ENCODE data around the gene JAKMIP2.
A peak's percentile ranks its signal among the peaks of the same experiment; 100 is the strongest.

Gene JAKMIP2

GRCh38 chr5:147788023-147788422, 5.5 kb upstream of the JAKMIP2 start:
- no peak for DNase-seq (ENCODE audit: low spot score)

GRCh38 chr5:147786142-147786541, 3.6 kb upstream of the JAKMIP2 start:
- no peak for DNase-seq (ENCODE audit: low spot score)

DNA sequence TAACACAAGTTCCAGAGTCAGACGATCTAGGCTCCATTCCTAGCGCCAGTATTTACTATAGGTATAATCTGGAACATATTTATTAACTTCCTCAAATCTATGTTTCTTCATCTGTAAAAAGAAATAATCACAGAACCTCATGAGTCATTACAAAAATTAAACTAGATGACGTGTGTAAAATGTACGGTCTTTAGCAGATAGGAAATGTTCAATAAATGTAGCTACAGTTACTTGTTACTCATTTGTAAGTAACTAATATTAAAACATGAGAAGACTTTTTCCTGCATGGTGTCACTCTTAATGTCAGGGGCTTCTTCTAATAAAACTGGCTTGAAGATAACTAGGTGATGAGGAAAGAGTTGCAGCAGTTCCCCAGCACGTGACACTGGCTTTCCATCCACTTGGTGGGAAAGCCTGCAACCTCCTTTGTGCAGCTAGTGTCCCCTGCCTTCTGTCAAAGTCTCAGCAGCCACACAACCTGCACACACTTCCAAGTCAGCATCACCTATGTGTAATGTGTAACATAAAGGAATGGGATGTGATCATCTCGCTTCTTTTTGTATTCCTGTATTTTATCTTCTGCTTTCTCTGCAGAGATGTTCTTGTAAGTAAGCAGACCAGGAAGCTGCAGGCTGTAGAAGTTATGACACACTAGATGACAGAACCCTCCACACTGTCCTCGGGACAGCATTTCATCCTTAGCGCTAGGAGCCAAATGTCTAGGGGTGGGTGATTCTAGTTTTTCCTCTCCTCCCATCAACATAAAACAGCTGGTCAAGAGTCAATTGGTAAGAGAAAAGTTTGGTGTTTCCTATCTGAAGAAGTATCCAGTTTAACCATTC, 1.8 kb upstream of the JAKMIP2 start:
- no peak for DNase-seq (ENCODE audit: low spot score)

- DNase-seq (ENCODE audit: low spot score), result no peak
These were observed 1.5 kb downstream of the JAKMIP2 start for GRCh38 chr5:147780924-147781573.

DNA sequence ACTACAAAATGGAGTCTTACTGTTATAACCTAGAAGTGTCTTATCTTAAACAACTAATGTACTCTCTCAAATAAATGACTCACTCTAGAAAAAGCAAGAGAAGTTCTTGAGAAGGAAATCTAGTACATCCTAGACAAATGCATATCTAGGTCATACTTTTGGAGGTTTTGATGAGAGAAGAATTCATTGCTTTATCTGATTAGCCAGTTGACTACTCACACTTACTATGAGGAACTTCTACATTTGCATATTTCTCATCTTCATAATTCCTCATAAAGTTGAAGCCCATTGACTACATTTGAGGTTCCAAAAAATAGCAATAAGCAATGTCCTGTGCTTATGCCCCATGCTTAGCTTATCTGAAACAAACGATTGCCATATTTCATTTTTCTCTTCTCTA, 2.8 kb downstream of the JAKMIP2 start:
- DNase-seq (ENCODE audit: low spot score), result no peak

GRCh38 chr5:147776989-147777388, 5.5 kb downstream of the JAKMIP2 start:
- no peak for DNase-seq (ENCODE audit: low spot score)

- no peak for DNase-seq (ENCODE audit: low spot score)
These were observed 8.9 kb downstream of the JAKMIP2 start for GRCh38 chr5:147773587-147773986.

DNA sequence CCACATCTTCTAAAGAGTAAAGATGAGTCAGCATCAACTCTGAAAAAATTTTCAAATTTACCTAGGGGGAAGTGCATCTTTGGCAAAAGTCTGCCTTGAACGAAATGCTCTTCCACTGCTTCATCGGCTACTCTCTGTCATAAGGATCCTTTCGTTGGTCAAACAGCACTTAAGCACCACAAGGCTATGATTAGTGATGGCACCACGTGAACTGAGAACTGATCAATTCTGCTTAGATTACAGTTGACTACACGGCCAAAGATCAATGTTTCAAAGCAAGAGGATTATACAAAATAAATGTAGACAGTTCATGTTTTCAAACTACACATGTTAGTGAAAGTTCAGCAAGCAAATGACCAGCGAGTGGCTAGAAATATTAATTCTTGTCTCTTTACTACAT, 9.4 kb downstream of the JAKMIP2 start:
- DNase-seq (ENCODE audit: low spot score), result no peak

- DNase-seq (ENCODE audit: low spot score), result no peak
These were observed 15.5 kb downstream of the JAKMIP2 start for GRCh38 chr5:147767048-147767447.

GRCh38 chr5:147763791-147764525, 18.6 kb downstream of the JAKMIP2 start:
- DNase-seq (ENCODE audit: low spot score), result peak; percentile 26

- DNase-seq (ENCODE audit: low spot score), result no peak
These were observed 22.2 kb downstream of the JAKMIP2 start for GRCh38 chr5:147760086-147760875.

GRCh38 chr5:147759441-147759840, 23.1 kb downstream of the JAKMIP2 start:
- no peak for DNase-seq (ENCODE audit: low spot score)

DNA sequence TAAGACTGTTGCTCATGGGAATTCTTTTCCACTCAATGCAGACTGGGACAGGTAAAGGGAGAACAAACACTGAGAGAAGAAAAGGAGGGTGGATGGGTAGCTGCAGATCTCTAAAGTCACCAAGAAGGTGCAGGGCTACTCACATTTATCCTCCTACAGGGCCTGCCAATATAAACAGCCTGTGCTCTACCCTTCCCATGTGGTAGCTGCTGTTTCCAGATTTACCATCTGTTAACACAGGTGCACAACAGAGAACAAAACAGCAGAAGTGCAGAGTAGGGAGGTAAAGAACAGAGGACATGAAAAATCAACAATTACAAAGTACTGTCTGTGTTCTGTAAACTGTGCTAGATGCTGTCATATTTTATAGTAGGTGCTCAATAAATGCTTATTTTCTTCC, 26.0 kb downstream of the JAKMIP2 start:
- no peak for DNase-seq (ENCODE audit: low spot score)

- no peak for DNase-seq (ENCODE audit: low spot score)
These were observed 28.0 kb downstream of the JAKMIP2 start for GRCh38 chr5:147754372-147755122.

GRCh38 chr5:147753765-147754164, 28.8 kb downstream of the JAKMIP2 start:
- DNase-seq (ENCODE audit: low spot score), result no peak

GRCh38 chr5:147752666-147753290, 29.8 kb downstream of the JAKMIP2 start:
- DNase-seq (ENCODE audit: low spot score), result no peak

- DNase-seq (ENCODE audit: low spot score), result no peak
These were observed 30.5 kb downstream of the JAKMIP2 start for GRCh38 chr5:147752033-147752432.

- peak; percentile 45 for DNase-seq (ENCODE audit: low spot score)
These were observed 31.2 kb downstream of the JAKMIP2 start for GRCh38 chr5:147751156-147751830.

DNA sequence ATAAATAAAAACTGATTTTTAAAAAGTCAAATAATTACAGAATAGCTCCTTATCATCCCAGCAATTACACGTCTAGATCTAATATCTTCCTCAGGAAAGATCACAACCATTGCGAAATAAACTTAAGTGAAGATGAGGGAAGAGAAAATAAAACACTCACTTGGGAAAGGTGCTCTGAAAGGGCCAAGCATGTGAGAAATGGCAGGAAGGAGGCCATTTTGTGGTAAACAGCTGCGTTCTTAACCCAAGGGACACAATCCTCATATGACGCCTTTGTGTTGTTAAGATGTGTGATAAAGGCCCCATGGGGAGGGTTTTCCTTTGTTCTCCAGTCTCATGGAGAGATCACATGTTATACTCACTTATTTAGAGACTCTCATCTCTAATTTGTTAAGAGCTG, 32.5 kb downstream of the JAKMIP2 start:
- no peak for DNase-seq (ENCODE audit: low spot score)

- no peak for DNase-seq (ENCODE audit: low spot score)
These were observed 33.9 kb downstream of the JAKMIP2 start for GRCh38 chr5:147748590-147748989.

All from COLO829 (cell line).